G401 (cell line): ENCODE results near the gene GRIK4. TPM values are rescaled to one million over a fixed set of nuclear protein-coding genes. Genes with fewer than 3 reads are reported as not detected.
"Not testable (repeated sequence)": the region's sequence is repeated elsewhere in the genome, so short reads cannot be mapped to it uniquely, and the experiment has no call there.

Source experiments
- DNase-seq: peaks from one replicate; pipeline ENCODE4 v3.0.0-alpha.2; 2015; ENCODE audit warnings: low spot score
- in situ Hi-C: cut with HindIII; loops from 2 replicates; pipeline ENCODE4 v1.10.0; 2016; ENCODE audit warnings: low sequenced_read_pairs, mixed read lengths
- total RNA-seq: library from RNA; depleted of rRNA; stranded (reverse); fragments of >200 nt; shearing (Covaris generic); gene quantifications from 2 replicates; pipeline ENCODE4 v1.2.3, GENCODE V29; 2014

The GRIK4 gene
- total RNA-seq, 1 experiment from 2014 or later, result 0.51 TPM

DNA sequence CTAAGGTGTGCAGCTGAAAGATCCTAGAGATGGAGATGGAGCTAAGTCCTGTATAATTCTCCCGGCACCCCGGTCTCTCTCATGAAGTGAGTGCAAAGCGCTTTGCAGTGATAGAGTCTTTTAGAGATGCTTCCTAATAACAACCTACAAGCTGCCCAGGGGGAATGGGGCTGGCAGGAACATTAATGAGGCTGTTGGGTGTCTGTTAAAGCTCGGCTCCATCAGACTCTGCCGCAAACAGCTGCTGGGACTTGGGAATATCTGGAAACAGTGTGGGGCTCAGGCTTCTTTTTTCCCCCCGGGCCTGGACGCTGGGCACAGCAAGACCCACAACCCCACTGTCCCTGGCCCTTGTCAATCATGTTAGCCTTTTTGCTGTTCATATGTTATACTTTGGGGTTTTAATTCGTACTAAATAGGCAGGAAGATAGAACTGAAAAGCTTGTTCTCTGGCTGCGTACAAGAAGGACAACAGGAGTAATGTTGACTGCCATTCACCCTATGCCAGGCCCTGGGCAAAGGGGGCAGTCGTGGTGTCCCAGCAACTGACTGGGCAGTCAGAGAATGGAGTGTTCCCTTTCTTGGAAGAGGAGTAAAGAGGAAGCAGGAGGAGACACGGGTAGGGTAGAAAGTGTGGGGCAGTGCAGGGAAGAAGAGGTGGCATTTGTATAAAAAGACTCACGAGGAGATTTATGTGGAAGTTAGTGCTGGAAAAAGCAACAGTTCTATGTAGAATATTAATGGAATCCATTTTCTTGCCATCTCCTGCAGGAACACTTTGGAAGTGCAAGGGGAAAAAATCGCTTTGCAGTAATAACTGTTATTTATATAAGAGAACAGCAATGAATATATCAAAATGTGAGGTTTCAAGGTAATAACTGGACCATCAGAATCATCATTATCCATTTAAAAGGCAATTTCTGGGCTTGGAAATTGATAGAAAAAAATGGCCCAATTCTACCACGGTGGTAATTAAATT, 232.8 kb downstream of the GRIK4 start:
- DNase-seq, result peak; percentile 15
- in situ Hi-C loops, result no loop called here

DNA sequence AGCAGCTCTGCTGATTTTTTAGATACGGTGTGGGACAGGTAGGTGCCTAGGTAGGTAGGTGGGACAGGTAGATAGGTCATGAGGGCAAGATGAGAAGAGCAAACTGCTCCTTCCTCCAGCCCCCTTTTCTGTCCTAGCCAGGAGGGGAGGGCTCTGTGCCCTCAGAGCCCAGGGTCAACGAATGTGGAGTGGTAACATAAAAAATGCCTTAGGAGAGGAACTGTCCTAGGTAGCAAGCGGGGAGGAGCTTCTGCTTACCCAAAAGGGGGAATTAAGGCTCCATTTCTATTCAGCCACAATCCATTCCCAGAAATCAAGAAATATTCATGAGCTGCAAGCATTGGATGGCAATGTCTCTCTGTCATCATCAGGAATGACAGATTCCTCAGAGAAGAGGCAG, 234.8 kb downstream of the GRIK4 start:
- in situ Hi-C loops, result no loop called here
- DNase-seq, result no peak

DNA sequence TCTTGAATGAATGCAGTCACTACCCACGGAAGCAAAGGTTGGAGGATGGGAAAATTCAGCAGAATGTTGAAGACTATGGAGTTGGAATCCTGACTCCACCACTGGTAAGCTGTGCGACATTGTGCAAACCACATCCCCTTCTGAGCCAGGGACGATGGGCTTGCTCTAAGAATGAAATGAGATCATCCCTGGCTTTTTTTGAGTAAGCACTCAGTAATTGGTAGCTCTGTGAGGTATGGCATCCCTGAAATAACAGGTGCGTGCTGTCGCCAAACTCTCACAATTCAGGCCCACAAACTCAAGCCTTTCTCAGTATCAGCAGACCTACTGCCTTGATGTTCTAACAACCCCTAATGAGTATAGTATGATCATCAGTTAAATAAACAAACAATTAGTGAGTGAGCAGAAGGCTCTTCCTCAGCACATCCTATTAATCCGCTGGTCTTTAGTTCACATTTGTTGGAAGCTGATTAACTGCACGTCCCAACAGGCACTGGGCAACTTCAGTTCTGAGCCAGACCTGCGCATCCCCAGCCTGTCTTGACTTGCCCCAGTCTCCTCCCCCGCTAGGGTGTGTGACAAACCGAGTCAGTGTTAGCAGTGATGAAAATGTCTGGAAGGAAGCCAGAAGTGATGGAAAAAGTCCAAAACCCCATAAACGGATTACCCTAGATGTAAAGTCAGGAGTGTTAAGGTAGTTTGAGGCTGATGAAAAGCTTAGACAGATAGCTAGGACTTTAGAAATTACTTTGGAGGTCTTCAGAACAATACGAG, 235.5 kb downstream of the GRIK4 start:
- no peak for DNase-seq
- in situ Hi-C loops, result no loop called here

DNA sequence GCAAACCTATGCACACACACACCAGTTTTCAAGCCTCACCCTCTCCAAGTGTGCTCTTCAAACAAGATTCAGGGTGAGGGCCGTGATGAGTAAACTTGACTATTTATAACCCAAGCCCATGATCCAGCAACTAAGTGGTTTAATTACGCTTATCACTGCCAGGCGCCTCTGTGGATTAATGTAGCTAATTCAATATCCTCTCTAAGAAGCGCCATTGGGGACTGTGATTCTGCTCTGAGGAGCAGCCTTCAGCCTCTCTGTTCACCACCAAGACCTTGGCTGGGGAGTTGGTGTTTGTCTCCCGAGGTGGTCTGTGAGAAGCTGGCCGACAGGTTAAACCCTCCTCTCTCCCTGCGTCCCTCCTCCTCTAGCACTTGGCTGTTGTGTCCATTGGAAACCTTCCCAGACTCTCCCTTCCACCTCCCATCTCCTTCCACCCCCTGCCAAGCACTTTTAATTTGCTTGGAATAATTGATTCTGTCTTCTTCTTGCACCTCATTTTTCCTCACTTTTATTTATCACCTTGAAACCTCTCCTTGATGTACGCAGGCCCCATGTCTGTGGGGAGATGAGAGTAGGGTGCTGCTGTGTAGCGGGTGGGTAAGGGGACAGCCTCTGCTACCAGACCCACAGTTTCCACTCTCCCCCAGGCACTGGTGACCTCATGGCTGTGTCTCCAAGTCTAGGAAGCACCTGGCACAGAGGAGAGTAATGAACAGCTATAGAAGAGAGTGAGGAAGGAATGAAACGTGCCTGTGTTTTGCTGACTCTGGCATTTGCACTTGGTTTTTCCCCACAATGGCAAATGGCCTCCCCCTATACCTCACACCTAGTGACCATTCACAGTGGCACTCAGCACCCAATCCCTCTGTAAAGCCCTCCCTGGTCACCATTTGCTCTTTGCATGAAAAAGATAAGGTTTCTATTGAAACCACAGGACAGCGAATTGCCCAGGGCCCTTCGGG, 236.6 kb downstream of the GRIK4 start:
- in situ Hi-C loops, result no loop called here
- DNase-seq, result no peak

DNA sequence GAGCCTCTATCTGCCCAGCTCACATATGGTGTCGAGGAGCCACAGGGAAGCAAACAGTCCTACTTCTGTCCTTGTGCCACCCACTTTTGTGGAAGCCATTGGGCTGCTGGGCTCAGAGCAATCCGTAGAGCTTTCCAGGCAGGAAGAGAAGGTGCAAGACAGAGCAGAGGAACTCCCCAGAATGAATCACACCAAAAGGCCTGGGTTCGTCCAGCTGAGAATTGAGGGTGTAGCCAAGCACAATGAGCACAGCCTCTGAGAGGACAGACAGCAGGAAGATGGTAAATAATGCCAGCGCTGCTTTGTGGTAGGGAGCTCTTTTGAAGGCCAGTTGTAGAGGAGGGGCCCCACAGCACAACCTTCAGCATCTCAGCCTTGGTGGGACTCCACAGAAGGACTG, 237.8 kb downstream of the GRIK4 start:
- in situ Hi-C loops, result no loop called here
- DNase-seq, result no peak

DNA sequence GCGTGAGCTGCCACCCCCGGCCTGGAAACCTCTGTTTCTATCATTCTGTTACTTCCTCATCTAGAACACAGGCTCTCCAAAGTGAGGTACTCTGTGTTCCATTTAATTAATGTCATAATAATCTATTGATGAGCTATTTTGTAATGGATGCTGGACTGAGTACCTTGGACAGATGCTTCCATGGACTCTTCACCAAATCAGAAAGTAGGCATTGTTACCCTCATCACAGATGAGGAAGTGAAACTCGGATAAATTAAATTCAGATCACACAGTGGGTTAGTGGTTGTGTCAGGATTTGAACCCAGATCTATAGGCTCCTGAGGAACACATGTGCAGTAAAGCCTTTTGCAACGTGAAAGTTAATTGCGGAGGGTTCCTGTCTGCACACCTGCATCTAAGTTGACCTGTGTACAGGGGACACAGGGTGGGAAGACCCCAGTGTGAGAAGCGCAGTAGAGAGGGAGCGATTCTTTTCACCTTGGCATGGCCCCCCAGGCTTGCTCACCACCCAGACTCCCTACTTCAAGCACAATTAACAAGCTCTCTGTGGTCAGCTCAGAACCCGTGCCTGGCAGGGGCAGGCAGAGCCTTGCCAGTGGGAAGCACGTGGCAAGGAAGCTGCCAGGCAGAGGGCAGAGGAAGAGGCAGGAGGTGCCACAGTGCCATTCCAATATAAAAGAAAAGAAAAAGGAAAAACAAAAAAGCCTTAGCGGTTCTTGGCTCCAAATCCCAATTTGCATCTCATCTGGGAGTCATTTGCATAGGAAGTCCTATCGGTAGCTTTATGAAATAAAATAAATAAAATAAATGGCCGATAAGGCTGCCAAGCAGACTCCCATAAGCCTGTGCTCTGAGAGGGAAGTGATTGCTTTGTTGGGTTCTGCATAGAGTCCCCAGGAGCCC, 239.3 kb downstream of the GRIK4 start:
- DNase-seq, result peak; percentile 16
- in situ Hi-C loops, result no loop called here

DNA sequence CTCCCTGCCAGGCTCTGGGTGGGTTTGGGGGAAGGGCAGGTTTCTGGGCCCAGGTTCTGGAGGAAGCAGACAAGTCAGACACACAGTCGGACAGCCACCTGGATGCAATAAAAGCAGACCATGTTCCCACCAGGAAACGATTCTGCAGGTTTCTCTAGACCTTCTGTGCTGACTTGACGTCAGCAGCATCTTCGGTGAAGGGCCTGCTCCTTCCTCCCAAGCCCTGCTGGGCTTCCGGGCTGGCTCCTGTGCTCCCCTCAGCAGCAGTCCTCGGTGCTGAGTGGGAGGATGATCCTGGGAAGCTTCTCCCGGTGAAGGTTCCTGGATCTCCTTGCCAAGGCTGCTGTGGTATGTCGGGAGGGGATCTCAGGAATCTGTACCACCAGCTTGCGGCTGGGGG, 240.0 kb downstream of the GRIK4 start:
- DNase-seq, result peak; percentile 22
- in situ Hi-C loops, result no loop called here

DNA sequence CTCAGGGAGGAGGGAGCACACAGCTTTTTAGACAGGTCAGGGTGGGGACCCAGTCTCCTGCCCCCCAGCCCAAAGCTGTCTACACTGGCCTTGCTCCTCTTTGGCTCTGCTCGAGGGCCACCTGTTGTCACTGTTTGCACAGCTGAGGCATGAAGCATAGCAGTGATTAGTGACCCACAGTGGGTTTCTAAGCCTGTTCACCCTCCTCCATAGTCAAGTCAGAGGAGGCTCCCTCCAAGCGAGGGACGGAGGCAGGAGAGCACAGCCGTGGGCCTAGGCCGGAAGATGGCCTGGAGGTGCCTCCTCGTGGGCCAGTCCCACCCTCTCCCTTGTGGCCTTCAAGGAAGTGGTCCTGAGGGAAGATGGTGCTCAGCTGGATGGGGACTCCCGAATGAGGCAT, 241.1 kb downstream of the GRIK4 start:
- DNase-seq, result no peak
- in situ Hi-C loops, result no loop called here

DNA sequence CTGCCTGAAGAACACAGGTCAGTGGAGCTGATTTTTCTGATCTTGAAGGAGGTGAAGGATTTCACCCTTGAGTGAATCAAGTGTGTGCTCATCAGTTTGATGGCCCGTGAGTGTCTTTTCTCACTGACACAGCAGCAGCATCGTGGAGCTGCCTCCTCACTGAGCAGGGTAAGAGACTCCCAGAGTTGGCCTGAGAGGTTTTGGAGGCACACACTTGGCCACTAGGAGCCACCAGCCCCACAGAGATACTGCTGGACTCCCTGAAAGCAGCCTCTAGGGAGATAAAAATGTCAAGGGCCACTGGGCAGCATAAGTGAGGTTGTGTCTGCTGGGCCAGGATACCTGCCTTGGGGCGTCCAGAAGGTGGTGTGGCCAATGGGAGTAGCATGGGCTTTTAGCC, 245.4 kb downstream of the GRIK4 start:
- no peak for DNase-seq
- in situ Hi-C loops, result no loop called here

DNA sequence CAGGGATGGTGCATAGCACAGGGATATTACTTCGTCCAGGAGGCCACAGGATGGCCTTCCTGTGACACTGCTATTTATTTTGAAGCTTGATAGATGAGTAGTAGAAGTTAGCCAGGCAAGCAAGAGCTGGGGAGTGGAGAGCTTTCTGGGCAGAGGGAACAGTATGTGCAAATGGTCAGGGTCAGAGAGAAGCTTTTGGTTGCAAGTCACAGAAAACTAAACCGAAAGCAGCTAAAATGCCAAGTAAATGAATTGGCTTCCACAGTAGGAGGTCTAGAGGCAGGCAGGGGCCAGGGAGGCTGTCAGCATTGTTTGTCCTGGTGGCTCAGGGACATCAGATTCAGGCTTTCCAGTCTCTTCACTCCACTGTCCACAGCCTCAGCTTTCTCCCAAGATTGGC, 247.5 kb downstream of the GRIK4 start:
- peak; percentile 27 for DNase-seq
- in situ Hi-C loops, result no loop called here

DNA sequence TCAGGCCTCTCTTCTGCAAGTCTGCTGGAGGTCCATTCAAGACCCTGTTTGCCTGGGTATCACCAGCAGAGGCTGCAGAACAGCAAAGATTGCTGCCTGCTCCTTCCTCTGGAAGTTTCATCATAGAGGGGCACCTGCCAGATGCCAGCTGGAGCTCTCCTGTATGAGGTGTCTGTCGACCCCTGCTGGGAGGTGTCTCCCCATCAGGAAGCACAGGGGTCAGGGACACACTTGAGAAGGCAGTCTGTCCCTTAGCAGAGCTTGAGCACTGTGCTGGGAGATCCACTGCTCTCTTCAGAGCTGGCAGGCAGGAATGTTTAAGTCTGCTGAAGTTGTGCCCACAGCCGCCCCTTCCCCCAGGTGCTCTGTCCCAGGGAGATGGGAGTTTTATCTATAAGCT, 254.2 kb downstream of the GRIK4 start:
- in situ Hi-C loops, DNase-seq: not testable (repeated sequence)

DNA sequence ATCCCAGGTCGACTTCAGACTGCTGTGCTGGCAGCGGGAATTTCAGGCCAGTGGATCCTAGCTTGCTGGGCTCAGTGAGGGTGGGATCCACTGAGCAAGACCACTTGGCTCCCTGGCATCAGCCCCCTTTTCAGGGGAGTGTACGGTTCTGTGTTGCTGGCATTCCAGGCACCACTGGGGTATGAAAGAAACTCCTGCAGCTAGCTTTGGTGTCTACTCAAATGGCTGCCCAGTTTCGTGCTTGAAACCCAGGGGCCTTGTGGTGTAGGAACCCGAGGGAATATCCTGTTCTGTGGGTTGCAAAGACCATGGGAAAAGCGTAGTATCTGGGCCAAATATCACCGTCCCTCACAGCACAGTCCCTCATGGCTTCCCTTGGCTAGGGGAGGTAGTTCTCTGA, 254.8 kb downstream of the GRIK4 start:
- no peak for DNase-seq
- in situ Hi-C loops, result no loop called here

DNA sequence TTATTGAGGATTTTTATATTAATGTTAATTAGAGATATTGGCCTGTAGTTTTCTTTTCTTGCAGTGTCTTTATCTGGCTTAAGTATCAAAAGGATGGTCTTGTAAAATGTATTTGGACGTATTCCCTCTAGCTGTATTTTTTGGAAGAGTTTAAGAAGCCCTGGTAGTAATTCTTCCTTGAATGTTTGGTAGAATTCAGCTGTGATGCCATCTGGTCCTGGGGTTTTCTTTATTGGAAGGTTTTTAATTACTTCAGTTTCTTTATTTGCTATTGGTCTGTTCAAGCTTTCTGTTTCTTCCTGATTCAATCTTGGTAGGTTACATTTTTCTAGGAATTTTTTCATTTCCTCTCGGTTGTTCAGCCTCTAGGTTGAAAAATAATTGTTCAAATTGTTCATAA, 257.4 kb downstream of the GRIK4 start:
- in situ Hi-C loops, result no loop called here

DNA sequence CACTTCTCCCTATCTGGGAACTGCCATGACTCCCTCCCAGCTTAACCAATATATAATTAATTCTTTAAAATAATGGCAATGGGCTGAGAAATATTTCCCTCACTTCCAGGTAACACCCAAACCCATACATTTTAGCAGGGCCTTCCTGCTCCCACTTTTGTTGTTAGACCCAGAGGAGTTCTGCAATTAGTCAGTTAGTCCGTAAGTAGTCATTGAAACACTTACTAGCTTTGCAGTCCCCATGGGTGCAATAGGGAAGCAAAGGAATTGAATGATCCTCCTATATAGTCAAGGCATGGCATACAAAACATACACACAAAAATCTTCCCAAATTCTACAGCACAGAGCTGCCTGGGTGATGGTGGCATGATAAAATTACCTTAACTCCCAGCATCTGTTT, 258.4 kb downstream of the GRIK4 start:
- no peak for DNase-seq
- in situ Hi-C loops, result no loop called here

More for the DNA sequence above, 257.4 kb downstream of the GRIK4 start:
- no peak for DNase-seq

DNA sequence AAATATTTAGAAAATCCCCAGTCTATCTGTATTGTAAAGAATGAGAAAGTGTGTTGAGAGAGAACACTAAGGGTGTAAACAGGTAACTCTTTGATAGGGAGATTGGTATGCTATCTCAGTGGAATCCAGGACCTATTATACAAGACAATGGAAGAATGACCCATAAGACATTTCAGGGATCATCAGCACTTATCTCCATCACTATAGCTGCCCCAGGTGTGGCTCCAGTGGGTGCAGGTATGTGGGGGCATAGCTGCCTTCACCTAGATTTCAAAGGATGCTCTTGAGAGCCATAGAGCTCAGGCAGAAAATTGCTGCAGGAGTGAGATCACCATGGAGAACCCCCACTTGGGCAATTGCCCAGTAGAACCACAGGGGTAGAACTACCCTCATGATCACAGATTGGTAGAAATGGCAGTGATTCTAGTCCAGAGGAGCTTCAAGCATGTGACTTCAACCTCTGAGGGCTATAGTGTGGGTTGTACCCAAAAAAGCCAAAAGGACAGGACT, 260.1 kb downstream of the GRIK4 start:
- in situ Hi-C loops, result no loop called here
- DNase-seq, result no peak

DNA sequence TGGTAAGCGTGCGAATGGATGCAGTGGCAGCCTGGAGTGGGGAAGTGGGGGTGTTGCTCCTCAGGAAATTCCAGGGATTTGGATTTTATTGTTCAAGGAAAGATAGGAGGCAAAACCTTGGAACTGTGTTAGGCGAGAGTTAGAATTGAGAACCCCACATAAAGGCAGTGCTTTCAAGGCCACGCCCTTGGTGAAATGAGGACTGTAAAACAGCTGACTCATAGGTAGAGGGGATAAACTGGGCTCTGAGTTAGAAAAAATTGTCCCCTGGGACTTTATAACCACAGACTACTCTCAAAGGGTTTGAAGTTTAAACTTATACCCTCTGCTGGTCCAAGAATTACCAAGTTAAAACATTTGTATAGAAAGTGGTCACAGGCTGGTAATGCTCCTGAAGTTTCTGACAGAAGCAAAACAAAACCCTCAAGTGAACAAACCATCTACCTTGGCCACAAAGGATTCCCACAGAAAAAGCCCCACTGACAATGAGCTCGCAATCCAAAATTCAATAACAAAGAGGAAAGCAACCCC, 262.0 kb downstream of the GRIK4 start:
- in situ Hi-C loops, result no loop called here

DNA sequence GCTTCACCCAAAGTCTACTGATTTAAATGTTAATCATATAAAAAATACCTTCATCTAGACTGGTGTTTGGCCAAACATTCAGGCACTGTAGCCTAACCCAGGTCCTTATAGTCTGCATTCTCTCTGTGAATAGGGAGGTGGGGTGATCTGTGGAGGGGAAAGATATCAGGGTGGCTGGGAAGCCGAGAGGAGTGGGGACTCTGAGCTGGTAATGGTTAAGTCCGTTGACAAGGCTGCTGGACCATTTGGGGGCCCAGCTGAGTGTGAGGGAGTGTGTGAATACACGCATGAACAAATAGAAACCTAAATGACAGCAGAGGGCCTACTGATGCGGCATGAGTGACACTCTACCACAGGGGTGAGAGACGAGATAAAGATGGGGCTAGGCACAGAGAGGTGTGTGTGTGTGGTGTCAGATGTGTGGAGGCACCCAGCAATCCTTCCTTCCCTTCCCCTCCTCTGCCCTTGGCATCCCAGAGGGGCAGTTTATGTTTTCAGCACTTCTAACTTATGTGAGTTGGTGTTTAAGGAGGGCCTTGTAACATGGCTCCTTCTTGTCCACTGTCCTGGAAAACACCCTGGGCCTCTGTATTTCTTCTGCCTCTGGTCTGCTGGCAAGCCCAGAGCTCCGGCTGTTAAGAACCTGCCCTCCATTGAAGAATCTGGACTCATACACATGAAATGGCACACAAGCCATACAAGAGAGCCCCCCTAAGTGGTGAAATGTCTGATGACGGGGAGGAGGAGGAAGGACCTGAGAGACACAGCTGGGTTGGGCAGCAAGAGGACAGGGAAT, 263.2 kb downstream of the GRIK4 start:
- in situ Hi-C loops, result no loop called here

More for the DNA sequence above, 262.0 kb downstream of the GRIK4 start:
- DNase-seq, result no peak

More for the DNA sequence above, 263.2 kb downstream of the GRIK4 start:
- no peak for DNase-seq
